ENCODE measurements around the gene SLC9A1.

- no peak for TF ChIP-seq CTCF (IDR thresholded peaks at IDR 0.05)
- TF ChIP-seq ZFX (IDR thresholded peaks at IDR 0.05; ENCODE audit: borderline replicate concordance) = no peak
These were observed 36.6 kb downstream of the SLC9A1 start for GRCh38 chr1:27118440-27118689.
